Esophagus squamous epithelium (tissue), 4 donors: ENCODE results near the gene ADORA2B.

Experiments used
- POLR2A ChIP-seq, 4 donors: fragments of 450-650 bp; IDR thresholded peaks; one replicate each; pipeline ENCODE4 v1.6.1; 2017; ENCODE audit warnings: antibody characterized with exemption in 4 of 4, mild to moderate bottlenecking in 4 of 4, moderate library complexity in 3 of 4
- TF ChIP-seq, protein P1 (sequence below), 6 experiments: fragments of 450-650 bp in 4 of 6; fragments of 200-600 bp in 2 of 6; sonication (generic) in 2 of 6; IDR thresholded peaks; one replicate each; pipeline ENCODE4 v1.5.1; 2016 to 2019; ENCODE audit warnings: antibody characterized with exemption in 6 of 6, mild to moderate bottlenecking in 4 of 6, moderate library complexity in 4 of 6

DNA sequence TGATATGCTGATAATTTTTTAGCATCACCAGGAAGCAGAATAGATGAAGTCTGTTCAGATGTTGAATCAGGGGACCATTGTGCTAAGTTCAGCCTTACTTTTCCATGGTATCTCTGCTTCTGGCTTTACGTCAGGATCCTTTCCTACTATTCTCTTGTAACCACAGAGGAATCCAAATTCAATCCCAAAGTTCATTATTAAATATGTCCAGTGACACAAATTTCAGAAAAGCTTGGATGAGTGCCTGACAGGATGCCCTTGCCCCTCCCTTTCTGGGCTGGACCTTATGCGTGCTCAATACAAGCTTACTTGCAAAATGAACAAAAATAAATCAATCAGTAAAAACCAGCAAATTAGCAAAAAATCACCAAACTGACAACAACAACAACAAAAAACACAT, 37.6 kb upstream of the ADORA2B start:
- TF ChIP-seq, protein P1, sequence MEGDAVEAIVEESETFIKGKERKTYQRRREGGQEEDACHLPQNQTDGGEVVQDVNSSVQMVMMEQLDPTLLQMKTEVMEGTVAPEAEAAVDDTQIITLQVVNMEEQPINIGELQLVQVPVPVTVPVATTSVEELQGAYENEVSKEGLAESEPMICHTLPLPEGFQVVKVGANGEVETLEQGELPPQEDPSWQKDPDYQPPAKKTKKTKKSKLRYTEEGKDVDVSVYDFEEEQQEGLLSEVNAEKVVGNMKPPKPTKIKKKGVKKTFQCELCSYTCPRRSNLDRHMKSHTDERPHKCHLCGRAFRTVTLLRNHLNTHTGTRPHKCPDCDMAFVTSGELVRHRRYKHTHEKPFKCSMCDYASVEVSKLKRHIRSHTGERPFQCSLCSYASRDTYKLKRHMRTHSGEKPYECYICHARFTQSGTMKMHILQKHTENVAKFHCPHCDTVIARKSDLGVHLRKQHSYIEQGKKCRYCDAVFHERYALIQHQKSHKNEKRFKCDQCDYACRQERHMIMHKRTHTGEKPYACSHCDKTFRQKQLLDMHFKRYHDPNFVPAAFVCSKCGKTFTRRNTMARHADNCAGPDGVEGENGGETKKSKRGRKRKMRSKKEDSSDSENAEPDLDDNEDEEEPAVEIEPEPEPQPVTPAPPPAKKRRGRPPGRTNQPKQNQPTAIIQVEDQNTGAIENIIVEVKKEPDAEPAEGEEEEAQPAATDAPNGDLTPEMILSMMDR (IDR thresholded peaks at IDR 0.05) = no peak
- TF ChIP-seq POLR2A (IDR thresholded peaks at IDR 0.05) = no peak
